HFFc6 (cell line): ENCODE results near the gene HCLS1. TPM values are rescaled to one million over a fixed set of nuclear protein-coding genes. Genes with fewer than 3 reads are reported as not detected.
"Not testable (repeated sequence)": the region's sequence is repeated elsewhere in the genome, so short reads cannot be mapped to it uniquely, and the experiment has no call there.

Source experiments
- DNase-seq: peaks from one replicate; pipeline ENCODE4 v3.0.0-alpha.2; 2018
- H3K27ac Mint-ChIP-seq: 2 replicates; pipeline ENCODE4 v1.8.0; 2020; ENCODE audit warnings: mild to moderate bottlenecking, mixed read lengths
- H3K27me3 Mint-ChIP-seq: 2 replicates; pipeline ENCODE4 v1.8.0; 2021; ENCODE audit warnings: mild to moderate bottlenecking, moderate library complexity, mixed read lengths; ENCODE audit not compliant: insufficient read depth
- H3K36me3 Mint-ChIP-seq: 2 replicates; pipeline ENCODE4 v1.8.0; 2021; ENCODE audit warnings: low read depth, mixed read lengths
- H3K4me1 Mint-ChIP-seq: 2 replicates; pipeline ENCODE4 v1.8.0; 2020; ENCODE audit warnings: low read depth, mixed read lengths
- H3K4me3 Mint-ChIP-seq: 2 replicates; pipeline ENCODE4 v1.8.0; 2020; ENCODE audit warnings: mild to moderate bottlenecking, moderate library complexity, mixed read lengths
- H3K9me3 Mint-ChIP-seq: 2 replicates; pipeline ENCODE4 v1.8.0; 2020; ENCODE audit warnings: mild to moderate bottlenecking, mixed read lengths
- total RNA-seq, 6 experiments: library from RNA; stranded (reverse); fragmentation: NEBNext Ultra II Directional; extraction: Animal tissue kit (Norgen Biotek cat#: 25700); gene quantifications; 2 replicates in 1 of 6; 3 replicates in 5 of 6; pipeline ENCODE4 v1.2.3, GENCODE V29; 2021
- TF ChIP-seq, protein P1 (sequence below): fragments of 200-600 bp; sonication (generic); IDR thresholded peaks from 2 replicates; pipeline ENCODE4 v1.5.0; 2021; ENCODE audit warnings: antibody characterized with exemption, mild to moderate bottlenecking

Gene HCLS1
- total RNA-seq, 6 experiments from 2014 or later, result 0.47 to 6.6 (median 5.3) TPM

DNA sequence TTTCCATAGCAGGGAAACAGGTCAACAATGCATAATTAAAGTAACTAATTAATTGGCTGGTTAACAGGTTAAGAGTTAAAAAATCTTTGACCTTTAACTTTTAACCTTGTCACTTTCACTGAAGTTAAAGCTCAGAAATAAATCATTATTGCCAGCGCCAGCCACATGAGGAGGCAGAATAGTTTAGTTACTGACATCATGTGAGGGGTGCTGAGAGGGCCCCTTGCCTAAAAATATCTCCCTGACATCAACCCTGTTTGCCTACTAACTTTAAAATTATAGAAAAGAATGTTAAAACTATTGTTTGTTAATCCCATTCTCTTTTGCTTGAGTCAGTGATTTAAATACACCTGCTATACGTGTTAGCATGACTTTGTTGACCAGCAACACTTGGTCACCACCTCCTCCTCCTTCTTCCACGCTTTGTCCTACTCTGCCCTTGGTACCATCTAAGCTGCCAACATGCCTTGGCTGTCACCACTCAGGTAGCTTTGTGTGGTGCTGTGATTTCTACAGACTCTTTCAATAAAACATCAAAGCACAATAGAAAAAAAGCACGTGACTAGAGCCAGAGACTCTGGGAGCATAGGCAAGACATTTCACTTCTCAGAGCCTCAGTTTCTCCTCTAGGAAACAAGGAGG is 64.8 kb downstream of the HCLS1 start:
- H3K4me1 Mint-ChIP-seq, result no peaks in the 10 kb centered on the region
- H3K36me3 Mint-ChIP-seq, result no peaks in the 10 kb centered on the region
- DNase-seq, result no peak
- no peaks in the 10 kb centered on the region for H3K9me3 Mint-ChIP-seq
- no peak overlapping the region for H3K27ac Mint-ChIP-seq
- H3K27me3 Mint-ChIP-seq, result peaks cover 7% of the 10 kb centered on the region
- no peak overlapping the region for H3K4me3 Mint-ChIP-seq
- TF ChIP-seq, protein P1, sequence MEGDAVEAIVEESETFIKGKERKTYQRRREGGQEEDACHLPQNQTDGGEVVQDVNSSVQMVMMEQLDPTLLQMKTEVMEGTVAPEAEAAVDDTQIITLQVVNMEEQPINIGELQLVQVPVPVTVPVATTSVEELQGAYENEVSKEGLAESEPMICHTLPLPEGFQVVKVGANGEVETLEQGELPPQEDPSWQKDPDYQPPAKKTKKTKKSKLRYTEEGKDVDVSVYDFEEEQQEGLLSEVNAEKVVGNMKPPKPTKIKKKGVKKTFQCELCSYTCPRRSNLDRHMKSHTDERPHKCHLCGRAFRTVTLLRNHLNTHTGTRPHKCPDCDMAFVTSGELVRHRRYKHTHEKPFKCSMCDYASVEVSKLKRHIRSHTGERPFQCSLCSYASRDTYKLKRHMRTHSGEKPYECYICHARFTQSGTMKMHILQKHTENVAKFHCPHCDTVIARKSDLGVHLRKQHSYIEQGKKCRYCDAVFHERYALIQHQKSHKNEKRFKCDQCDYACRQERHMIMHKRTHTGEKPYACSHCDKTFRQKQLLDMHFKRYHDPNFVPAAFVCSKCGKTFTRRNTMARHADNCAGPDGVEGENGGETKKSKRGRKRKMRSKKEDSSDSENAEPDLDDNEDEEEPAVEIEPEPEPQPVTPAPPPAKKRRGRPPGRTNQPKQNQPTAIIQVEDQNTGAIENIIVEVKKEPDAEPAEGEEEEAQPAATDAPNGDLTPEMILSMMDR, result no peak

DNA sequence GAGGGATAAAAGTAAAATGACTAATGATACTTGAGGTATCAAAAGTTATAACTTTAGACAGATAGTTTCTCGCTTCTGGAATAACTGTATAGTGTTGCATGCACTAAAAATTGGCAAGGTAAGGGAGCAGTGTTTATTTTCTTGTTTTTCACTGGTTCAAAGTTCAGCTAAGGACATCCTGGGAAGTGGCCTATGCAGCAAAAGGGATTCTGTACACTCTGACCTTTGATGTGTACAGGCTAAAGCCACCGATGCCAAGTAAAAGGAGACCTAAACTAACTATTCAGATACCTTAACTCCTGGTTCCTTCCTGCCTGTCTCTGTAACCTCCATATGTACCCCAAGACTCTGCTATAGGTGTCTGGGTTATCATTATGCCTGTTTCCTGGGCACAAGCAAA is 65.9 kb downstream of the HCLS1 start:
- Mint-ChIP-seq H3K27me3 (peaks cover 7% of the 10 kb centered on the region), H3K4me3 (no peak overlapping the region), H3K4me1 (no peaks in the 10 kb centered on the region), H3K27ac (no peak overlapping the region), H3K36me3 (no peaks in the 10 kb centered on the region), H3K9me3 (no peaks in the 10 kb centered on the region)
- no peak for DNase-seq
- TF ChIP-seq, protein P1, result no peak

DNA sequence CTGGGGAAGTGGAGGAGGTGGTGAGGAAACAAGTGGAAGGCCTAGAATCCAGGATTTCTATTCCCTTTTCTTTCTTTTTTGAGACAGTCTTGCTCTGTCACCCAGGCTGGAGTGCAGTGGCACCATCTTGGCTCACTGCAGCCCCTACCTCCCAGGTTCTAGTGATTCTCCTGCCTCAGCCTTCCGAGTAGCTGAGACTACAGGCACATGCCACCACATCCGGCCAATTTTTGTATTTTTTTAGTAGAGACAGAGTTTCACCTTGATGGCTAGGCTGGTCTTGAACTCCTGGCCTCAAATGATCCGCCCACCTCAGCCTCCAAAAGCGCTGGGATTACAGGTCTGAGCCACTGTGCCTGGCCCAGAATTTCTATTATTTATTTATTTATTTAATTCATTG is 66.9 kb downstream of the HCLS1 start:
- H3K27ac Mint-ChIP-seq, DNase-seq, H3K4me3 Mint-ChIP-seq, H3K36me3 Mint-ChIP-seq, H3K27me3 Mint-ChIP-seq, H3K9me3 Mint-ChIP-seq, H3K4me1 Mint-ChIP-seq: not testable (repeated sequence)

DNA sequence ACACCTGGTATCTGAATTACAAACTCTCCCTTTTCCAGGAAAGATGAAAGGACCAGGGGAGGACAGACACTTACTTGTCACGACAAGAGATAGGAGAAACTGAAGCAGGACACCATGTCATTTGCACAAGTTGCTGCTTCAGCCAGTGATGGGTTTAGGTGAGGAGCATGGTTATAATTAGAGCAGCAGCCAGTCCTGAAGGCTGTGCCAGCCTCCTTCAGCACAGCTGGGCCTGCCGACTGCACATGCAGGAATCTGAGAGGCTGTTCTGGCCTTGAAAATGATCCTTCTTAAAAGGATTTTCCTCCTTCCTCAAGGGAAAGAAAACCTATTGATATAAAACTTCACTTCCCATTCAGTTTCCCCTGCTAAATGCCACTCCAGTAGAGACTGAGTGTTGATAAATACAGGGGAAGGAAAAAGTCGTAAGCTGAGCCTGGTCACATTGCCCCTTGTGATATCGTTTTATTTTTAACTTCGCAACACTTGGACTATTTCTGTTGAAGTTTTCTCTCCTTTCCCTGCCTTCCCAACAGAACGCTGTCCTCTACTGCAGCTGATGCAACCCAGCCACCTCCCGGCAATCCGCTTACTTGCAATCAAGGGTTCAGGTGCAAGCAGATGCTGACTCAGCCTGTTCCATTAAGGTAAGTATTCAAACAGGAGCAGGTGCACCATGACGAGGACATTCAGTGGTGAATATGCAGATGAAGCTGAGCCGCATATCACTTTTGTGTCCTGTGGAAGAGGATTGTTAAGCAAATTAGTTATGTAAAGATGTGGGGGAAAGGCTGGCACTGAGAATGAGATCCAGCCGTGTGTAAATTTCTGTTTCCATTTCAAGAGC is 67.6 kb downstream of the HCLS1 start, which contains the start of gene FBXO40:
FBXO40 (plus strand) TSS at position 524 of the 847 bp plus-strand sequence. CDS start 27,197 bp downstream, outside the sequence.
- TF ChIP-seq, protein P1, result no peak
- no peaks in the 10 kb centered on the region for H3K4me1 Mint-ChIP-seq
- no peak within 1 kb of the TSS for H3K4me3 Mint-ChIP-seq
- DNase-seq, result no peak
- H3K27me3 Mint-ChIP-seq, result peaks cover 7% of the 10 kb centered on the region
- H3K36me3 Mint-ChIP-seq, result no peaks in the 10 kb centered on the region
- no peaks in the 10 kb centered on the region for H3K9me3 Mint-ChIP-seq
- no peak within 1 kb of the TSS for H3K27ac Mint-ChIP-seq

DNA sequence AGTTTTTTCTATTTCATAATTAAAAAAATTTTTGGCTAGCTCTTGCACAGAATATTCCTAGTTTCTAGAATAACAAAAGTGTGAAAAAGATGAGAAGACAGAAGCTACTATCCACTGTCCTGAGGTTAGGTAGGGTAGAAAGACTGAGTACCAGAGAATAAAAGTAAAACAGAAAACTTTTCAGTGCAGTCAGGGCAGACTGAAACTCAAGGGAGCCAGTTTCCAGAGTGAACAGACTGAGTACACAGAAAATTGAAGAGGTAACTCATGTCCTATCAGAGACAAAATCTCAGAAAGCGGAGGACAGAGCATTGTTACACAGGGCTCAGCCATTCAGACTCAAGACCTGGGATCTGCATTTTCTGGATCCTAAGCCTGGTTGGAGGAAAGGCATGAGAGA is 76.3 kb downstream of the HCLS1 start:
- Mint-ChIP-seq H3K36me3 (no peaks in the 10 kb centered on the region), H3K4me1 (no peaks in the 10 kb centered on the region), H3K27ac (no peak overlapping the region), H3K27me3 (peaks cover 26% of the 10 kb centered on the region), H3K4me3 (no peak overlapping the region), H3K9me3 (no peaks in the 10 kb centered on the region)
- no peak for DNase-seq
- TF ChIP-seq, protein P1, result no peak

DNA sequence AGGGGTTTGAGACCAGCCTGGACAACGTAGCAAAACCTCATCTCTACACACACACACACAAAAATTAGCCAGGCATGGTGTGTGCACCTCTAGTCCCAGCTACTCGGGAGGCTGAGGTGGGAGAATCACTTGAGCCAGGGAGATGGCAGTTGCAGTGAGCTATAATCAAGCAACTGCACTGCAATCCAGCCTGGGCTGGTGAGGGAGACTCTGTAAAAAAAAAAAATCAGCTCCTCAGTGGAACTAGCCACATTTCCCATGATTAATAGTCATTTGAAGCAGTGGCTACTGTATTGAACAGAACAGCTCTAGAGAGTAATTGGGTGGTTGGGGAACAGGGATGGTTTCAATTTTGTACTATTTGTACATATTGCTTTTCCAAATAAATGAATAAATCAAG is 79.0 kb downstream of the HCLS1 start:
- no peak for DNase-seq
- no peak overlapping the region for H3K27ac Mint-ChIP-seq
- no peaks in the 10 kb centered on the region for H3K9me3 Mint-ChIP-seq
- TF ChIP-seq, protein P1, result no peak
- peaks cover 20% of the 10 kb centered on the region for H3K27me3 Mint-ChIP-seq
- H3K36me3 Mint-ChIP-seq, result no peaks in the 10 kb centered on the region
- no peaks in the 10 kb centered on the region for H3K4me1 Mint-ChIP-seq
- no peak overlapping the region for H3K4me3 Mint-ChIP-seq
